Measurements from ENCODE around the gene ELP5. TPM values are rescaled to one million over a fixed set of nuclear protein-coding genes. Genes with fewer than 3 reads are reported as not detected.

The ELP5 gene
- polyA plus RNA-seq (ENCODE audit: insufficient read length in 4 of 4) = 10 to 100 TPM; 40.3 to 55.8 (median 50.5) TPM

GRCh38 chr17:7252176-7253043 lies at the start of gene ELP5:
Gene ELP5 (plus strand): TSS chr17:7252215. CDS start chr17:7252551, 336 bp downstream.
- peak in 3 of 4 donors; percentile 87 to 90 (median 88) for DNase-seq (ENCODE audit: low read depth in 4 of 4, low spot score in 3 of 4)

- no peak for DNase-seq (ENCODE audit: low read depth in 4 of 4, low spot score in 3 of 4)
These were observed 48.6 kb upstream of the ELP5 start for GRCh38 chr17:7203391-7203790.

- DNase-seq (ENCODE audit: low read depth in 4 of 4, low spot score in 3 of 4) = no peak
These were observed 47.7 kb upstream of the ELP5 start for GRCh38 chr17:7204336-7204735.

- DNase-seq (ENCODE audit: low read depth in 4 of 4, low spot score in 3 of 4) = peak in 3 of 4 donors; percentile 70 to 81 (median 73)
These were observed 47.1 kb upstream of the ELP5 start for GRCh38 chr17:7204828-7205461.

- no peak for DNase-seq (ENCODE audit: low read depth in 4 of 4, low spot score in 3 of 4)
These were observed 46.5 kb upstream of the ELP5 start for GRCh38 chr17:7205561-7205960.

DNA sequence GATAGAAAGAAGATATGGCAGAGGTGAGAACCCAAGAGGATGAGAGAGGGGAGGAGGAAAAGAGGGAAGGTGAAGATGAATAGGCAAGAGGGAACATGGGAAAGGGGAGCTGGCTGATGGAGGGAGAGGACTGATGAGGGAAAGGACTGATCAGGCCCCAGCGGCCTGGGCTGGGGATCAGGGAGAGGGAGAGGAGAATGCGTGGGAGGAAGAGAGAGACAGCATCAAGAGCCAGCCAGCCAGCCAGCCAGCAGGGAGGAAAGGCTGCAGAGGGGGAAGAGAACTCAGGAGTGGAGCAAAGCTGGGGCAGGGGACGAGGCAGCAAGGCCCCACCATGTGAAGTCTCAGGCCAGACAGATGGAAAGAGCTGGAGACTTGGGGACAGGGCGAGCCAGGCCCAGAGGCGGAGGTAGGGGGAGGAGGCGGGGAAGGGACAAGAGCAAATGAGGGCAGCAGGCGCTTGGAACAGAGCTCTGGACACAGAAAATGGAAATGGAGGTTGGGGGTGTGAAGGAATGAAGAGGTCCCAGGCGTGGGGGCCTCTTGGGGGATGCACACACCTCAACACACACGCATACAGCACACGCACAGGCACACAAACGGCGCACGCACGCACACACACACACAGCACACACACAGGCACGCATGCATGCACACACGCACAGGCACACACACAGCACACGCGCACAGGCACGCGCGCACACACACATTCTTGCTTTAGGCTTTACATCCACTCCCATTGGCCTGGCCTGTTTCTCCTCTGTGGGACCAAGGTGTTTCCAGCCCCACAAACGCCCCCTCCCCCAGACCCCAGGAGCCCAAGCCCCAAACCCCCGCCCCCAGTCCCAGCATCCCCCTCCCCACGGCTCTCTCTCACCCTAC lies 44.7 kb upstream of the ELP5 start:
- DNase-seq (ENCODE audit: low read depth in 4 of 4, low spot score in 3 of 4) = no peak

GRCh38 chr17:7208027-7208571 lies 43.9 kb upstream of the ELP5 start:
- DNase-seq (ENCODE audit: low read depth in 4 of 4, low spot score in 3 of 4) = no peak

DNA sequence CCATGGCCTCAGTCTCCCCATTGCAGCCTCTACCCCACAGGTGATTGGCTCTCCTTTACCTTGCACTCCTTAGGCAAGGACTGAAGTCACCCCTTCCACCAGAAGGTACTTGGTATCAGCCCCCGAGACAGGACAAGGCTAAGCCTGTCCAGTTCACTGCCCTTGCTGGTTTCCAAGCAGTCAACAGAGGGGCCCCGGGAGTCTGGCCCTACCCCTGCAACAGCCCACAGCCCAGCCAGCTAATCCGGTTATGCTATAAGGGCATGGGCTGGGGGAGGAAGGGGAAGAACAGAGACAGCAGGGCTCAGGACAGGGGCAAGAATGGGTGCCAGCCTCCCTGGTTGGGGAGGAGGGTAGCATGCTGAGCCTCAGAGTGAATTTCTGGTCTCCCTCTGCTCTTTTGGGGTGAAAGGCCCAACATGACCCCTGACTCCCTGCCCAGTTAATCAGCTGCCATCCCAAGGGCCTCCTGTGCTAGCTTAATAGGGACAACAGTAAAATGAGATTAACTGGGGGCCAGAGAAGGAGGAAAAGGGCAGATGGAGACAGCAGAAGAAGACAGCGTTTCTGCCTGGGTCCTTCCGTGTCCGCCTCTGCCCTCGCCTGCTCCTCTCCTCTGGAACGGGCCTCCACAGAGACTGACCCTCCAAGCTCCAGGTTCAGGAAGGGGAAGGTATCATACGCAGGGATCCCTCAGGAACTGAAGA lies 43.1 kb upstream of the ELP5 start:
- no peak for DNase-seq (ENCODE audit: low read depth in 4 of 4, low spot score in 3 of 4)

GRCh38 chr17:7211491-7212273 lies 40.3 kb upstream of the ELP5 start:
- DNase-seq (ENCODE audit: low read depth in 4 of 4, low spot score in 3 of 4) = no peak

DNA sequence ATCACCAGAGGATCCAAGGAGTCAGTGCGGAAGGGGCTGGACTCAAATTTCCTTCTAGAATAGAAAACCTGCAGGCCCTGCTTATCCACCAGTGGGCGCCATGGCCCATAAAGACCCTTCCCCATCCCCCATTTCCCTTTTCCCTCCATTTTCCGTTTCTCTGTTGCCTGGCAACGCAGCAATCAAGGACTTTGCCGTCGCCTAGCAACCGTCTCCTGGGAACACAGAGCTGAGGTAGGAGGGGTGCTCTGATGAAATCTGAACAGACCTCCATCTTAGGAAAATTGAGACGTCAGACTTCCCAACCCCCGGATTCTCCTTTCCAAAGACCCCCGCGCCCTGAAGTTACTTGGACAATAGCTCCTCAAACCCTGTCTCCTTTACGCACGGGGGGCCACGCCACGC lies 38.1 kb upstream of the ELP5 start:
- peak; percentile 84 to 91 (median 89) for DNase-seq (ENCODE audit: low read depth in 4 of 4, low spot score in 3 of 4)

GRCh38 chr17:7214300-7215135 lies 37.5 kb upstream of the ELP5 start:
- DNase-seq (ENCODE audit: low read depth in 4 of 4, low spot score in 3 of 4) = peak; percentile 96 to 97 (median 97)

- DNase-seq (ENCODE audit: low read depth in 4 of 4, low spot score in 3 of 4) = peak in 3 of 4 donors; percentile 88 to 89 (median 89)
These were observed 36.8 kb upstream of the ELP5 start for GRCh38 chr17:7215136-7215638.

DNA sequence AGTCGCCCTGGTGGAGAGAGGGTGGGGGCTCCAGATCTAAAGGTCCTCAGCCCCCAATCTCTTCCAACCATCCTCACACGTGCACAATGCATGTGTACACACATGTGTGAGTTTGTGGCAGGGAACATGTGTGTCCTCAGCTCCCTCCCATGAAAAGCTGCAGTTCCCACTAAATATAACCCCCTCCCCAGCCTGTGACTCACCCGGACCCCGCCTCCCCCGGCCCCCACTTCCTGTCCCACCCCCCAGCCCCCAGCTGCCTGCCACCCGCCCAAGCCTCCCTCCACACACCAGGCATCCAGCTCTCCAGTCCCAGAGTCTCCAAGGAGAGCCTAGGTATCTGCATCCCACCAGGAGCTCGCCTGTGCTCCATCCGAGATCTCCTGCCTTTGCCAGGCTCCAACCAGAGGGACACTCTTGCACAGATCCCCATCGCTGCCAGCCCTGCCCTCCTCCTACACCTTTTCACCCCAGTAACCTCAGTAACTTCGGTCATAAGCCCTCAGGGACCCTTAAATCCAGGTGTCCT lies 36.3 kb upstream of the ELP5 start:
- no peak for DNase-seq (ENCODE audit: low read depth in 4 of 4, low spot score in 3 of 4)

DNA sequence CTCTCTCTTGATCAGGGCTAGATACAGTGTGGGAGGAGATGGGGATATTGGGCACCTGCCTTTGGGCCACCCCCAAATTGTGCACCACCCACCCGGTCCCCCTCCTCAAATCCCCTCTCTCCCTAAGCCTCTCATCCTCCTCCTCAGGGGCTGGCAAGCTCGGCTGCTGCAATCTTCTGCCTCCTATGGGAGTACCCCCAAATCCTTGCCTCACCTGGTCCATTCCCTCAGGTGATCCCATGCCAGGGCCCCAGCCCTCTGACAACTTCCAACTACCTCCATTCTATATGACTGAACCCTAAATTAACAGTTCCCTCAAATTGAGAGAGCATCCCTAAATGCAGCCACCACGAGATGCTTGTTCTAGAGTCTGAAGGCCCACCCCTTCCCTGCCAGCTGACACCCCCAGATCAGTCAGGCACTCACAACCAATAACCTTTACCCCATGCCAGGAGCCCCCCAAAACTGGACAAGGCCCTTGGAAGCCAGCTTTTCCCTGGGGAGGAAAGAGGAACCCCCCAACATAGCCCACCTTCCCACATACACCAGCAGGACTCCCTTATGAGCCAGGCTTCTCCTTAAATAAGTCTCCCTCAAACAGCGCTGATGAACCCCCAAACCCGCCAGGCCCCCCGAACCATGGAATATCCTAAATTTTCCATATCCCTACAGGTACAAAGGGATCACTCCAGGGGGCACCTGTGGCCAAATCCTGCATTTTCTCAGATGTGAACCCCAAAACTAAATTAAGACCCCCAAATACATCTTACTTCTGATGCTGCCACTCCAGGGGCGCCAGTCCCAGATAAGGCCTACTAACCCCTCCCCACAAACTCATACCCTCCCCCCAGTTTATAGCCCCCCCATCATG lies 35.5 kb upstream of the ELP5 start:
- DNase-seq (ENCODE audit: low read depth in 4 of 4, low spot score in 3 of 4) = no peak

DNA sequence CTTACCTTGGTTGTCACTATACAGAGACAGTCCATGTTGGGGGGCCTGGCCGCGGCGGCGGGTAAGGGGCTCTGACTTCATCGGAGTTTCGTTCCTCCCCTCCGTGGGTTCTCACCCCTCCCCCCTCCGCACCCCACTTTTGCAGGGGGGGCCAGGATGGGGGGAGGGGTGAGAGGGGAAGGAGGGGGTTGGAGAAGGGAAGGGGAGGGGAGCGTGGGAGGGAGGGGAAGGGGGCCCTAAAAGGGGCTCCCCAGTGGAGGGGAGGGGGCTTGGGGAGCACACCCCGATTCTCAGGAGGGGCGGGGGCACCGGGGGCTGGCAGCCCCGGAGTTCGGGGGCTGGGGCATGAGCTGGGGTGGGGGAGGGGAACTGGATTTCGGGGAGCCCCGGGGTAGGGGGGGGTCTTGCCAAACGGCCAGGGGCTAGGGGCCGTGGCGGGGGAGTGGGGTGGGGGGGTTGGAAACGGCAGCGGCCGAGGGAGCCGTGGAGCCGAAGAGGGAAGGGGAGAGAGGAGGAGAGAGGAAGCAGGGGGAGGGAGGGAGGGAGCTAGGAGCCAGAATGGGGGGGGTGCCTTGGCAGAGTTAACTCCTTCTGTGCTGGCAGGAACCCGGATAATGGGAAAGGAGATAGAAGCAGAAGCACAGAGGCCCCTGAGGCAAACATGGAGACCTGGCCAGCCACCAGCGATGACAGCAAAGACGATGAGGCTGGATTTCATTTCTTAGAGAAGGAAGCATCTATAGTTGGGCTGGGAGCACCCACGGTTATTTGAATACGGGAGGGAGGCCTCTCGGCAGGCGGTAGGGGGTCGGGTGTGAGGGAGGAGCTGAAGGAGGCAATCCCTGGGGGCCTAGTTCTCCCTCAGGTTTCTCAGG lies 34.7 kb upstream of the ELP5 start:
- DNase-seq (ENCODE audit: low read depth in 4 of 4, low spot score in 3 of 4) = no peak

GRCh38 chr17:7218166-7218565 lies 33.8 kb upstream of the ELP5 start:
- no peak for DNase-seq (ENCODE audit: low read depth in 4 of 4, low spot score in 3 of 4)
